DMS 273 treated with DMSO at 0.1 percent for 48 hours (cell line): Measurements from ENCODE around the gene DDX31.

Source experiments
- DNase-seq: peaks from one replicate; lab custom pipeline; 2025; lab: John Stamatoyannopoulos, UW

The DDX31 gene

DNA sequence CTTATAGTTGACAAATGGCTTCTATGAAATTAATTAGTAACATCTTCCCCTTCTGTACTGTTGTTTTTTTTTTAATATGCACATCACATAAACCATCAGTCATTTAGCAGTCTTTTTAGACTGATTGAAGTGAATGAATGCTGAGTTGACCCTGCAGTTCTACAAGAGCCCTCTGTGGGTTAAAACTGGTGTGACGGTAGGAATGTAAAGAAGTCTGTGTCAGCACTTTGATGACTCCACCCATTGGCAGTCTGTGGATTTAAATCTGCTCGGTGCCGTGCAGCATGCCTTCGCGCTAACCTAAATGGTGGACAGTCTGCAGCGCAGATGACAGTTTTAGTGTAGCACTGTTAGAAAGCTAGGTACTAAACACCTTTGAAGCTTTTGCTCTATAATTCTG lies 3.6 kb upstream of the DDX31 start:
- no peak for DNase-seq

DNA sequence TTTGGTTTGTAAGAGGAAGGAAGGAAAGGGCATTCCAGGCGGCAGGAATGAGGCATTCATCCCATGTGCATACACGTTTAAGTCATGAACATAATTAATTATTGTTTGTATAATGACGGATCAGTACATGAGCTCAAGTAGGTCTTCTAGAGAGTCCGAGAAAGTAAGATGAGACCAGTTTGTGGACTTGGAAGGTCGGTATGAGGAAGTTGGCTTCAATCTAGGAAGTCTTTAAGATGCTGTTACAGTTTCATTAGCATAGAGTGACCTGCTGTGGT lies 2.6 kb upstream of the DDX31 start:
- no peak for DNase-seq

DNA sequence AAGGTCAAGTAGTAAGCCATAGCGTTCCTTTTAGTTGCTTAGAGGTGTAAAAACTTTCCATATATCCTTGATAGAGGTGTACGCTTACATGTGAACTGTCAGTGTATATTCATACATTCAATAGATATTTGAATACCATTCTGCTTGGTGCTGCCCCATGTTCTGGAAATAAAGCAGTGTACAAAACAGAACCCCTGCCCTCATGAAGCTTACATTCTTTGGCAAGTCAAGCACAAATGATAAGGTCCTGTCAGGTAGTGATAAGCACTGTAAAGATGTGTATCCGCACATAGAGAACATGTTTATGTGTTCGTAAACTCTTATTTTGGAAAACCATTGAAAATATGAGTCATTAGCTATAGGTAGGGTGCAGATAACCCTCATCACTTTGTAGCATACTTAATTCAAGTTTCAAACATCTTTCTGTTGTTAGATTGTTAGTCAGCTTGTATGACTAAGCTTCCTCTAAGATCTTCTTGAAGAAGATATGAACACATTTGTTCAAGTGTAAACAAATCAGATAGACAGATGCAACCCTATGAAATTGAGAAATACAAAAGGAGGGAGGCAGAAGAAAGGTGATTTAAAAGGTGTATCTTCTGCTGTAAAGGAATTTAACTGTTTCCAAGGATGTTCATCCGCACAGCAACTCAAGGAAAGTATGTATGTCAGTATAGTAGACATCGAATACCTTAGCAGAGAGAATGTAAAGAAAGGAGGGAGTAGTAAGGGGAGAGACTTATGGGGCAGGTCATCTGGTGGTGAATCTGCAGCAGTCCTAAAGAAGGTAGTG lies 2.0 kb upstream of the DDX31 start:
- no peak for DNase-seq

DNA sequence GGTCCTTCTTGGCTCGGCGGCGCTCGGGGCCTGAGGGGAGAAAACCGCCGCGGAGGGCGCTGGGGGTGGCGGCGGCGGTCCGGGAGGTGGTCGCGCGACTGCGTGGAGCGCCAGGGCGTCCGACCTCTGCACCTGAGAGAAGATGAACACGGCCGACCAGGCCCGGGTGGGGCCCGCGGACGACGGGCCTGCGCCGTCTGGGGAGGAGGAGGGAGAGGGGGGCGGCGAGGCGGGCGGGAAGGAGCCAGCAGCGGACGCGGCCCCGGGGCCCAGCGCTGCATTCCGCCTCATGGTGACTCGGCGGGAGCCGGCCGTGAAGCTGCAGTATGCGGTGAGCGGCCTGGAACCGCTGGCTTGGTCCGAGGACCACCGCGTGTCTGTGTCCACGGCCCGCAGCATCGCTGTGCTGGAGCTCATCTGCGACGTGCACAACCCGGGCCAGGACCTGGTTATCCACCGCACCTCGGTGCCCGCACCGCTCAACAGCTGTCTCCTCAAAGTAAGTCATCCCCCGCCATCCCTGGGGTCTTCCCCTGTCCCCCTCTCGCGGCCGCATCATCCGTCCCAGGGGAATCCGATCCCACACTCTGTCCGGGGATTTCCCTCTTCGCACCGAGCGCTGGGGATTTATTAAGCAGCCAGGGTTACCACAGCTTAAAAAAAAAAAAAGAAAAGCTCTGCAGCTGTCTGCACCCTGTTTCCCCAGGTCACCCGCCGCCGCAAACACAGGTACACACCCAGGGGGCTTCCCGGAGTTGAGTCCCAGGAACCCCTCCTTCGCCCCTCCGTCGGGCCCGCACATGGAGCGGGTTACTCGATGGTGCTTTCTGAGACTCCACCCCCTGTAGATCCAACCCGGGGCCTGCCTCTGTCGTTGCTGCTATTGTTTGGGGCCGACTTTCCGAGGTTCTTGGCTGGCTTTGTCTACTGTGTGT lies 941 bp upstream of the DDX31 start, which contains the start of gene GTF3C4:
Gene GTF3C4 (plus strand): TSS at position 8 of the 935 bp plus-strand sequence. CDS start 135 bp downstream, at position 143.
- DNase-seq = no peak

DNA sequence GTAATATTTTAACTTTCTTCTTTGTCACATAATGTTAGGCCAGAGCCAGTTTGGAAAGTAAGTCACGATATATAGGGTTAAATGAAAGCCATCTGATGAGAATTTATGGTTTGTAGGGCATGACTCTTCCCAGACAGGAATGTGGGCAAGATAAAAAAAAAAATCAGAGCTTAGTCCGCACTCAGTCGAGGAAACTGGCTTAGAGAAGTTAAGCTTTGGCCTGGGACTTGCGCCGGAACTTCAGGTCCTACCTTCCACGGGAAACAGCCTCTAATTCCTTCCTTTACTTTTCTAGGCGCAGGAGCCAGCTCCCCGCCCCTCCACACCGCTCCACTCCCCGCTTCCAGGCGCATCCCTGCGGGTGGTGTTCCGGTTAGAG lies 475 bp downstream of the DDX31 start:
- DNase-seq = peak; percentile 49

DNA sequence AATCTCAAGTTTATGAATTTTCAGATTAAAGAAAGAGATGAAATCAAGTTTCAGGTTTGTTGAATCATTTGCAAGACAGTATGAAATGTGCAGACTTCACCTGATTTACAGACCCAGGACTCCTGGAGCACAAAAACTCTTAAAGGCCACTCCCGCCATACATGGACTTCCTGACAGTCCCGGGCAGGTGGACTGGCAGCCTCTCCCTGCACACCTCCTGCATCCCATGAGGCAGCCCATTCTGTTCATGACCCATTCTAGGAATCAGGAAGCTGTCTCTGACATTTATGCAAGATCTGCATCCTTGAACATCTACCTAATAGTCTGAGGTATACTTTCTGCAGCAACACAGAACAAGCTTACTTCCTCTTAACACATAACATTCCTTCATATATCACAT lies 5.9 kb downstream of the DDX31 start:
- no peak for DNase-seq

DNA sequence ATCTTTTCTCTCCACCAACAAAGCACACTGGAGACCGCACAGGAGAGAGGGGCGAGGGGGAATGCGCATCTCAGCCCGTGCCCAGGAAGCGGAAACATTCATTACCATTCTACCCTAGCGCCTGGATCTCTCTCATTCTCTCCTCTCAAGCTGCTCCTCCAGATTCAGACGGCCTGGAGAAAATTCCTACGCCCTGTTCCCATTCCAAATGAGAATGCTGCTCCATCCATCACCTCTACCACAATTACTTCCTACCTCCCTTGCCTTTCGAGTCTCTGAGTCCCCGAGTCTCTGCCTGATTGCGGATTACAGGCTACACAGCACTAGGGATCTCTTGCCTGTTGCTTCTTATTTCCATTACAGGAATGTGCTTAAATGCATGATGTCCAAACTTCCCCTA lies 6.7 kb downstream of the DDX31 start:
- no peak for DNase-seq

DNA sequence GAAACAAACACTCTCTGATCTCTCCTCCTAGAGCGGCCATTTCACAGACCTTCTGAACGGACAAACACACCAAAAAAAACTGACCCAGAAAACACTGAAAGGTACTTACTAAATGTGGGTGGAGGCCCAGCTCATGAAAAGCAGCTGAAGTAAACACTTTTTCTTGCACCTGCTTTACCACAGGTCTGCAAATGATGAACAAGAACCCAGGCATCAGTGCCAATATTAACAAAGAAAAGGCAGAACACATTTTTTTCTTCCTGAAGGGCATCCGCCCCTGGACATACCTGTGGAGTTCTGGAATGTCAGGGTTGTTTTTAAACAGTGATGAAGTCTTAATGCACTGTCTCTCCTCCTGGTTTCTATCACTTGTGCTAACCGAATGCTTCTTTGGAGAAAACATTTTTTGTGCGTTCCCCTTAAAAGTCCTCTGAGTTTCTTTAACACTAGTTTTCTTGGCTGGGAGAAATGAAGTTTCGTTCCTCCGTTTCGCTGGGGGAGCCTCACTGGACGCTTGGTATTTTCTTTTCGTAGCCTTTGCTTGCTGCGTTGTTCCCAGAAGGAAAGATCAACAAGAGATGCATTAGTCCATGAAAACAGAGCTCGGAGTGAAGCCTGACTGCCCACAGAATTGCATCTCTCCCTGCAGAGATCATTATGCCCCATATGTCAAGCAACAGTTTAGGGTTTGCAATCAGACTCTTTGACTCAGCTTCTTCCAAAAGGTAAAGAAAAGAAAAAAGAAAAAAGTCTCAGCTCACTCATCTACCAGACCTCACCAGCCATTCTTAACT lies 7.4 kb downstream of the DDX31 start:
- no peak for DNase-seq

DNA sequence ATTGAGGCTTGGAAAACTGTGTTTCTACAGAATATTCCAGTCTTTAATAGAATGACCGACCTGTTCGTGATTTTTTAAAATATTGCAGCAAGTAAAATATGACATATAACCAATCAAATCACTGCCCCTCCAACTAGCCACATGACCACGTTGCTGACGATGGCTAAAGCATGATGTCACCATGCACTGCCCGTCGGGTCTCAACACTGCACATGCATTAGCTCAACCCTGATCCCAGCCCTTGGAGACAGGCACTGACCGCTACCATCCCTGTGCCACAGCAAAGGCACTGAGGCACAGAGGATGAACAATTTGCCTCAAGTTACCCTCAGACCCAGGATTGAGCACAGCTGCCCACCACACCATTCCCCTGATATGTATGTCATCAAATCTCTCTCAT lies 13.5 kb downstream of the DDX31 start:
- DNase-seq = no peak

DNA sequence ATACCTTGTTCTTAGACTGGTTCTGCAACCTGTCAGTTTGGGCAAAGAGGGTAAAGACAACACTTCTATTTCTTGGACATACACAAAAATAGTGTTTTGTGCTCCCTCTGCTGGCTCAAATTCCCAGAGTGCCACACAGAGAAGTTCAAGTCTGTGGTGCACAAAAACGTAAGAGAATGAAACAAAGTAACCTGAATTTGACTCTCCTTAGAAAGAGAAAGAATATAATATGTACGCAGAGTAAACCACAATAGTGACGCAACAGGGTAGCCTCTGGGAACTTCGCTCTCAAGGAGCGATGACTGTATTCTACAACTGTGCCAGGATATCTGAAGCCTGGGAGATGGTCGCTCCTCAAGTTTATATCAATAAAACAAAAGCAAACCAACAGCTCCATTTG lies 18.5 kb downstream of the DDX31 start:
- DNase-seq = no peak

DNA sequence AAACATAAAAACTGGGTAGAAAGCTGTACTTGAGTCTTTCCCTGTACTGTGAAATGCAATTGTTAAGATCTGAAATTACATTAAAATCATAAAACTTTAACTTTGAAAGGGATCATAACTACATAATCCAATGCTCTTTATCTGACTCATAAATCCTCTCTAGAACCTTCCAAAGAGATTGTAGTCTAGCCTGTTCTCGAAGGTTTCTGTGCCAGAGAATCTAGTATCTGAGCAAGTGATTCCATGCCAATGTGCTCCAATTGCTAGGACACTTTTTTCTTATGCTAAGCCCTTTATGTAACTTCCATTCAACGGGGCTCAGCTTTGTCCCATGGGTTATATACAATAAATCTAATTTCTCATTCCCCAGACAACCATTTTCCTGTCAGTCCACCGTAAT lies 21.1 kb downstream of the DDX31 start:
- no peak for DNase-seq

DNA sequence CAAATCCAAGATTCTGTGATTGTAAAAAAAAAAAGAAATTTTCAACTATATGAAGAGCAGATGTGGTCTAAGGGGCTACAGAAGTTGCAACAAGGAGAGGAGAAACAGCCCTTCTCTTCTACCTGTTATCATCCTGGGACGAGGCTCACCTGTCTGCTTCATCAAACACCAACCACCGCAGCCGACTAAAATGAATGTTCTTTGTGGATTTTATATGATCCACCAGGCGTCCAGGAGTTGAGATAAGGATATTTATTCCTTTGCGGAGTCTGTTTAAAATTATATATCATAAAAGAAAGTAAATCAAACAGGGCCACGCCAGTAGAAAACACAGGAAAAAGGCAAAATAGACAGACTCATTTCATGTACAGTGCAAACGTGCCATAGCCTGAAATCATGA lies 21.5 kb downstream of the DDX31 start:
- no peak for DNase-seq

DNA sequence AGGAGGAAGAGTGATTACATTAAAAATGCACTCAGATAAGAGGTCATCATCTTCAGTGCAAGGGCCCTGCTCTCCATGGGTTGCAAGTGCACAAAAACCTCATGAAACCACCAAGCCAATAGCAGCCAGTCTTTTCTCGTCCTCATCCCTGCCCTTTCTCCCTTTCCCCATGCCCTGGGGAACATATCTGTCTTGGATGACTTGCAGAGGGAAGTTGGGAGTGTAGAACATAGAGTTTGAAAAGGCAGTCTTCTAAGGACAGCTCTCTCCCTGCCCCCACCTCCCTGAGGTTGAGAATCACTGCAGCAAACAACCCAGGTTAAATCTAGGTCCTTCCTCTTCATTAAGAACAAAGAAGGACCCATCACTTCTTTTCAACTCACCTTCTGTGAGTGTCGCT lies 22.0 kb downstream of the DDX31 start:
- no peak for DNase-seq

DNA sequence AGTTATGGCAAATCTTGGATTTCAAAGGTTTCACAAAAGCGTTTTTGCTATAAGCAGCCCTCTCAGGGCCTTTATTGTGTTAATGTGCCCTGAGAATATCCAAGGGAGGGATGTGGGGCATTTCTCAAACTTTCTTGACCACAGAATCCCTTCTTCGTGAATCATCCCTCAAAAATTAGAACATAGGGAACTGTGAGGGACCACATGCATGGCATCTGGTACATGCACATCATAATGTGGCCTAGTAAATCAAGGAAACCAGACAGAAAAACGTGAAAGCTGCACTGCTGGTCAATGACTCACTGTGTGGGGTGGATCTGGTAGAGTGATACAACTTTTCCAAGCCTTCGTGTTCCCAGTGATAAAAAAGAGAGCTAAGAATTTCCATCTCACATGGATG lies 22.4 kb downstream of the DDX31 start:
- no peak for DNase-seq

DNA sequence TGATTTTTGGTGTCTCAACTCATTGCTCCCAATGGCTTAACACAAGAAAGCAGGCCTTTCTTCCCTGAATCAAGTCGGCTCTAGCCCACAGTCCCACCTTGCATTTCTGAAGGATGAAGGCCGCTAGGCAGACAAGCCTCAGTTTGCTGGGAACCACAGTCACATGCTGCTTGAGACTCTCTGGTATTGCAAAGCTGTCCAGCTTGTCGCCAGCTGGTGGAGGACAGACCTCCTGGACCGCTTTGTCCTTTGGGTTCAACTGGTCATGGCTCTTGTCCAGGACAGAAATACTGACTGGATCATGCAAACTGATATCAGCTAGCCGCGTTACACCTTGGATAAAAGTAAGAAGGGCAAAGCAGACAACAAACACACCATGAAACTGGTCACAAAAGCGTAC lies 23.1 kb downstream of the DDX31 start:
- no peak for DNase-seq

DNA sequence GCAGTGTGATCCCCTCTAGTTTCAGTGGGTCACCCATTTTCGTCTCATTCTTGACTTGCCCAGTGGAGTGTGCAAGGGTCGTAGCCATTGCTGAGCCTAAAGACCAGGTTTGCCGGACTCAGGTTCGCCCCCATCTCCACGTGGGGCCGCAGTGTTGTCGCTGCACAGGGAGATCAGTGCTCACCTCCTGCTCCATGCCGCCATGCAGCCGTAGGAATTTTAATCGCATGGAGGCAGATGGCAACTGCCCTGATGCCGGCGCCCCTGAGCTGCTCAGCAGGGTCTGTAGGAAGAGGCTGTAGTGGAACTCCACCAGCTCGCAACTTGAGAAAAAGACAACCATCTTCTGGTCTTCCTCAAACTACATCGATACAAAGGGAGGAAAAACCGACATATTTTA lies 24.1 kb downstream of the DDX31 start:
- DNase-seq = no peak

DNA sequence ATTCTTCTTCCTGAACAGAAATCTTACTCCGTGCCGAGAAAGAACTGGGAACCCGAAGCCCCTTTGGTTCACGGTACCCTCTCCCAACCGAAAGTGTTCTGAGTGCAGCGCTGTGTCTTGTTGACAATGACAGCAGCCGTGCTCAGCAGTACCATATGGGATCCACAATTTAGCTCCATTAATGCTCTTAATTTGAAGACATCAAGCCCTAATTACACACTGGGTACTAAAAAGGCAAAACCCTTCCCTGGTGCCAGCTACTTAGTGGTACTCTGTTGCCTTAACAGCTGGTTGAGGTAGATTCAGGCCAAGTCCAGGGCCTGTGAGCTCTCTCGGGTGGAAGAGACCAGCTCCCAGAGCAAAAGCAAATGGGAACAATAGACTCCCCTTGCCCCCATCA lies 24.5 kb downstream of the DDX31 start:
- DNase-seq = no peak

DNA sequence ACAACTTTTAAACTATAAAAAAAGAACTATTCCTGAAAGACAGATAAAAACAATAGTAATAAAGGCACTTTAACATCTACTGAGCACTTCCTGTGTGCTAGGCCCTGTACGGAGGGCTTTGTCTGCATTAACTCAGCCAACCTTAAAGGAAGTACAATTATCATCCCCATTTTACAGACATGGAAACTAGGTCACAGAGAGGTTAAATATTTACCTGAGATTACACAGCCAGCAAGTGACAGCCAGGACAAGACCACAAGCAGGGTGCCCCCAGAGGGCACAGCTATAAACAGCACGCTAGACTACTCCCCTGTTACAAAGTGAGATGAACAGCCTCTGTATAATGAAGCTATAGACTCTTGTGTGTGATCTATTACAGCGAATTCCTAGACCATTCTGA lies 25.5 kb downstream of the DDX31 start:
- DNase-seq = no peak

DNA sequence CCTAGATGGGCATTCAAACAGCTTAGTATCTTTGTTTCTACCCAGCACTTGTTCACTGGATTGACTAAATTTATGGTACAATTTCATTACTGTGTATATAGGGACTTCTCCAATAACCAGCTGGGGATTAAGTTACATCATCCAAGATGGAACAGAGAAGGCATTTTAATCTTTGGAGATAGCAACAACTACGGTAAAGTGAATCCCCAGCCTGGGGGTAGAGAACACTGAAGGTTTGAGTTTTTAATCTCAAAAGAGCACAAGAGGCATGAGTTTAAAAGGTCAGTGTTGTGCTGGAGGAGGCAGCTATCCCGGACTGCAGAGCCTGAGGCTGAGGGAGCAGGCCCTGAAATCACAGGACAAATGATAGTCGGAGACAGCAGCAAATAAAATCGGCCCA lies 28.6 kb downstream of the DDX31 start:
- no peak for DNase-seq

DNA sequence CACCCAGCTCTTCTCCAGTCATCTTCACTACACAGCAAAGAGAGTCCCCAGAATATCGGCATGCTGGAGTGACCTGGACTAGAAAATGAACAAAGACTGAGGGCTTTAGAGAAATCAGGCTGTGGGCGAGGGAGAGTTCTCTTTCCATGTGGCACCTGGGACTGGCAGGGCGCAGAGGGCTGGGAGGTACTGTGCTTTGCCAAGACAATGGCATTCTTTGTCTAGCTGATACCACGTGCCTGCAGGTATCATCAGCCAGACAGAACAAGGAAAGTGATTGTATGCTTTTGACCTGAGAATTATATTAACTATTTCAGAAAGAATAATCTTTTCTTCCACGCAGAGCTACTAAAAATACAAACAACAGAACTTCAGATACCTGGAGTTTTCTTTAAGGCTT lies 30.5 kb downstream of the DDX31 start:
- DNase-seq = no peak

DNA sequence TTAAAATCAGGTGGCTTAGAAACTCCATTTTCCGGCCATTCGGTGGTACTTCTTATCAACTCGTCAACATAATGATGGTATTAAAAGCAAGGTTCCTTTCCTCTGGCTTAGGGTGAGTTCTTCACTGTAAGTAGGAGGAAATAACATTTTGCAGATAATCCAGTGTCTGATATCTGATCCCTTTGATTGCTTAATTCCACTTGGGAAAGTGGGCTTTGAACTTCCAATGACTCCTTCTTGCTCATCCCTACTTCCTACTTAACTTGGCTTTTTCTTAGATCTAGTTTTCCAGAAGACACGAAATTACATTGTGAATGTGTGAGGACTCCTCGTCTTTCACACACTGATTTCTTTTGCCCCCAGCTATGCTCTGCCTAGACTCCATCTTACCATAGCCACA lies 31.5 kb downstream of the DDX31 start:
- DNase-seq = no peak

DNA sequence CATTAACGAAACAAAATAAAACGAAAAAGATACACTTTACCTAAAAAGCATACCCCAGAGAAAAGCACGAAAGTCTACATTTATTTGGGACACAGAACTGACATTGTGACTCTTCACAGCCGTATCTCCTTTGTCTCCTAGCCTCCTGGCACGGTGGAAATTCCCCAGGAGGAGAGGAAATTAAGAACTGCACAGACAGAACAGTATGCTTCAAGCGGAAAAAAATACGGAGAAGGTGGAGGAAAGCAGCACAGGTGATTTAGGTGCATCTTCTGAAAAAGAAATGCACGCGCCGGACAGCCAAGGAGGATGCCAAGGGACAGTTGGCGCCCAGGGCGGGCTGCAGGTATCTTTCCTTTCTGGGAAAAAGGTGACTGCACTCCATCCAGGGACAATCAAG lies 32.0 kb downstream of the DDX31 start:
- no peak for DNase-seq

DNA sequence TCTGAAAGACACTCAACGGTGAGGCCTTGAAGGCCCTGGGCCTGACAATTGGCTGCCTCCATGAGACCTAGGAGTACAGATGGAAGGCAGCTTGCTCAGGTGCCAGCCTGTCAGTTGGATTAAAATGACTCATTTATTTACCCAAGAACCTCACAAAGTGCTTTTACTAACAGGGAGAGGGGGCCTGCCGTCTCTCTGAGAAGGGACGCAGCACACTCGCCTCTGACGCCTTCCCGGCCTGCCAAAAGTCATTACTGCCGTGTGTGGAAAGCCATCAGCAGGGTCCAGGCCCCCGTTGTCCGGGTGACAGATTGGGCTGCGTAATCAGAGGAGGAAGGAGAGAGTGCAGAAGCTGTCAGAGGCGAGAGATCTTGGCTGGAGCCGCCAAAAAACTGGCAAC lies 32.4 kb downstream of the DDX31 start:
- no peak for DNase-seq
